A673 (cell line): ENCODE results near the gene FGF18. TPM values are rescaled to one million over a fixed set of nuclear protein-coding genes. Genes with fewer than 3 reads are reported as not detected.

Experiments
- BruUV-seq: library from RNA; stranded (reverse); fragments of 400-500 nt; replicated peaks from 2 replicates; lab custom pipeline; 2021; lab: Mats Ljungman, UMichigan
- CTCF ChIA-PET: fragments of 300-600 bp; sonication (Branson Sonifier 250); formaldehyde crosslinking; loops from one replicate; lab custom pipeline; 2022; ENCODE audit warnings: antibody characterized with exemption; lab: Charles Lee
- POLR2A ChIA-PET: fragments of 300-600 bp; sonication (Branson Sonifier 250); formaldehyde crosslinking; loops from one replicate; lab custom pipeline; 2022; ENCODE audit warnings: antibody characterized with exemption; ENCODE audit not compliant: low non-redundant PET; lab: Charles Lee
- DNase-seq: peaks from one replicate; pipeline ENCODE4 v3.0.0-alpha.2; 2015; ENCODE audit warnings: low spot score
- H3K27ac ChIP-seq: fragments of 200-600 bp; sonication (generic); 2 replicates; pipeline ENCODE4 v1.5.1; 2016; ENCODE audit warnings: mixed run types, low read depth, mild to moderate bottlenecking, mixed read lengths, antibody characterized with exemption, low read length; ENCODE audit not compliant: poor library complexity, severe bottlenecking
- H3K27me3 ChIP-seq: fragments of 200-600 bp; sonication (generic); replicated peaks from 2 replicates; pipeline ENCODE4 v1.6.1; 2017; ENCODE audit warnings: mixed run types, low read depth, mild to moderate bottlenecking, mixed read lengths, antibody characterized with exemption, low read length; ENCODE audit not compliant: insufficient read depth, poor library complexity
- H3K36me3 ChIP-seq: fragments of 200-600 bp; sonication (generic); 2 replicates; pipeline ENCODE4 v1.6.1; 2016; ENCODE audit warnings: mixed run types, mild to moderate bottlenecking, mixed read lengths, antibody characterized with exemption, low read length; ENCODE audit not compliant: insufficient read depth, poor library complexity, severe bottlenecking
- H3K4me1 ChIP-seq: fragments of 200-600 bp; sonication (generic); 2 replicates; pipeline ENCODE4 v1.6.1; 2017; ENCODE audit warnings: mixed run types, mild to moderate bottlenecking, mixed read lengths, antibody characterized with exemption, low read length; ENCODE audit not compliant: insufficient read depth, poor library complexity, severe bottlenecking
- H3K4me3 ChIP-seq: fragments of 200-600 bp; sonication (generic); 2 replicates; pipeline ENCODE4 v1.5.1; 2016; ENCODE audit warnings: low read depth, mixed run types, mild to moderate bottlenecking, mixed read lengths, low read length; ENCODE audit not compliant: poor library complexity, severe bottlenecking
- H3K9me3 ChIP-seq: fragments of 200-600 bp; sonication (generic); 2 replicates; pipeline ENCODE4 v1.6.1; 2016; ENCODE audit warnings: mixed run types, low read depth, mild to moderate bottlenecking, mixed read lengths, antibody characterized with exemption, low read length; ENCODE audit not compliant: poor library complexity, severe bottlenecking
- EZH2 ChIP-seq: fragments of 200-600 bp; sonication (generic); IDR thresholded peaks from 2 replicates; pipeline ENCODE4 v1.6.1; 2017; ENCODE audit warnings: borderline replicate concordance, low read depth, mild to moderate bottlenecking, mixed read lengths, antibody characterized with exemption, low read length; ENCODE audit not compliant: poor library complexity, severe bottlenecking
- intact Hi-C: fragments of 100-400 bp; cut with micrococcal nuclease; formaldehyde crosslinking; loops from one replicate; pipeline ENCODE4 v1.10.0; 2022; ENCODE audit not compliant: unreplicated experiment
- total RNA-seq: library from RNA; stranded (reverse); gene quantifications from 2 replicates; pipeline ENCODE4 v1.2.3, GENCODE V29; 2021
- TF ChIP-seq, protein P1 (sequence below): fragments of 300-800, 200-600 bp; sonication (generic); conservative IDR thresholded peaks from 2 replicates; pipeline ENCODE4 v1.5.1; 2017; ENCODE audit warnings: low read depth, mild to moderate bottlenecking, antibody characterized with exemption, low read length, moderate library complexity, mixed read lengths

FGF18 gene
- total RNA-seq, 1 experiment from 2014 or later = 1.3 TPM

DNA sequence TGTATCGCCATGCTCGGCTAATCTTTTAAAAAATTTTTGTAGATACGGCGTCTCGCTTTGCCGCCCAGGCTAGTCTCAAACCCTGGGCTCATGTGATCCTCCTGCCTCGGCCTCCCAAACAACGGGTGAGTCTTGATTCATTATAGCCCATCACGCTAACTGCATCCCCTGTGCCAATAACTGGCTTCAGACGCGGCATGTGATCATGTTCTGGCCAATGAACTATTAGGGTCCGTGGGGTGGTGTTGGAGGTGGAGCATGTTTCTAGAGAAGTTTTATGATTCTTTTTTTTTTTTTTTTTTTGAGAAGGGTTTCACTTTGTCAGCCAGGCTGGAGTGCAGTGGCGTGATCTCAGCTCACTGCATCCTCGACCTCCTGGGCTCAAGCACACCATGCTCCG, 51.0 kb downstream of the FGF18 start:
- DNase-seq = no peak
- TF ChIP-seq, protein P1, sequence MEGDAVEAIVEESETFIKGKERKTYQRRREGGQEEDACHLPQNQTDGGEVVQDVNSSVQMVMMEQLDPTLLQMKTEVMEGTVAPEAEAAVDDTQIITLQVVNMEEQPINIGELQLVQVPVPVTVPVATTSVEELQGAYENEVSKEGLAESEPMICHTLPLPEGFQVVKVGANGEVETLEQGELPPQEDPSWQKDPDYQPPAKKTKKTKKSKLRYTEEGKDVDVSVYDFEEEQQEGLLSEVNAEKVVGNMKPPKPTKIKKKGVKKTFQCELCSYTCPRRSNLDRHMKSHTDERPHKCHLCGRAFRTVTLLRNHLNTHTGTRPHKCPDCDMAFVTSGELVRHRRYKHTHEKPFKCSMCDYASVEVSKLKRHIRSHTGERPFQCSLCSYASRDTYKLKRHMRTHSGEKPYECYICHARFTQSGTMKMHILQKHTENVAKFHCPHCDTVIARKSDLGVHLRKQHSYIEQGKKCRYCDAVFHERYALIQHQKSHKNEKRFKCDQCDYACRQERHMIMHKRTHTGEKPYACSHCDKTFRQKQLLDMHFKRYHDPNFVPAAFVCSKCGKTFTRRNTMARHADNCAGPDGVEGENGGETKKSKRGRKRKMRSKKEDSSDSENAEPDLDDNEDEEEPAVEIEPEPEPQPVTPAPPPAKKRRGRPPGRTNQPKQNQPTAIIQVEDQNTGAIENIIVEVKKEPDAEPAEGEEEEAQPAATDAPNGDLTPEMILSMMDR = no peak
- no peak for TF ChIP-seq EZH2
- no peak overlapping the region for H3K4me3 ChIP-seq
- intact Hi-C loops = no loop called here
- H3K4me1 ChIP-seq = no peaks in the 10 kb centered on the region
- H3K9me3 ChIP-seq = no peaks in the 10 kb centered on the region
- ChIA-PET CTCF (no interaction called here), POLR2A (no interaction called here)
- H3K36me3 ChIP-seq = no peaks in the 10 kb centered on the region
- H3K27me3 ChIP-seq = no peaks in the 10 kb centered on the region
- BruUV-seq = no TSS peak
- no peak overlapping the region for H3K27ac ChIP-seq

DNA sequence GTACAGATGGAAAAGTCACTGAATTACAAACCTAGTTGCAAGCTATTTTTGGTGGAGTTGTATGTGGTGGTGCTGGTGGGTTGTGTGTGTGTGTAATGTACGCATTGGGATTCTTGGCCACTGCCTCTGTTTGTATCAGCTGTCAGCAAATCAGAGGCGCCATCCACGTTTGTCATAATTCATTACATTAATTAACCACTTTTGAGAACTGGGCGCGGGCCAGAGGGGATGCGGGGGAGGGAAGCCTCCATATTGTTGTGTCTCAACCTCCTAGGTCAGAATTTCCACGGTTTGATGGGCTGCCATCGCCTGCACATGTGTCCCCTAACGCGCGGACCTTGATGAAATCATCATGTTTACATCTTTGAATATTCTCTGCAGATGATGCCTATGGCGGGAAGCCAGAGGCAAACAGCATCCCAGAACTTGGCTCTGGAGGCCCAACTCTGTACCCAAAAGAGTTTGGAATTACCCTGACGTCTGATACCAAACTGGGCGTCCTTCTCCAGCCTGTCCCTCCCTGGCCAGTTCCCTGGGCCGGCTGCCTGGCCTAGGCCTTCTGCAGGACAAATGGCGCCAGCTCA, 54.9 kb downstream of the FGF18 start:
- POLR2A ChIA-PET = no interaction called here
- Histone ChIP-seq H3K4me3 (no peak overlapping the region), H3K4me1 (no peaks in the 10 kb centered on the region), H3K27ac (no peak overlapping the region), H3K27me3 (no peaks in the 10 kb centered on the region), H3K9me3 (no peaks in the 10 kb centered on the region), H3K36me3 (no peaks in the 10 kb centered on the region)
- intact Hi-C loops = no loop called here
- DNase-seq = no peak
- CTCF ChIA-PET = no interaction called here
- no peak for TF ChIP-seq EZH2
- TF ChIP-seq, protein P1 = no peak
- BruUV-seq = no TSS peak

DNA sequence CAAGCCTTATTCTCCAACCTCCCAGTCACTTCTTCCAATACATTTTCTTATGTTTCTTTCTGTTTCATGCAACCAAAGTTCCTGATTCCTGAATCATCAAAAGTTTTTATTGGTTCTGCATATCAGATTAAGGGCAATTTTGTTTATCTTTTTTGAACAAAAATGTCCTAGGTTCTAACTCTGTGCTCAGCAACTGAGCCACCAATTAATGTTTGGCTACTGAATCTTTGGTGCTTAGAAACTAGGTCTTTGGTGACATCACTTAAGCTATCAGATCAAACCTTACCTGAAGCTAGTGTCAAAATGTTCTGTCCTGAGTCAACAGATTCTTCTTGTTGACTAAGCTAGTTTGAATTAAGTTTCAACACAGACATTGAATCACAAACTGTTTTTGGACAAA, 56.1 kb downstream of the FGF18 start:
- intact Hi-C loops = no loop called here
- ChIA-PET POLR2A (no interaction called here), CTCF (no interaction called here)
- no peaks in the 10 kb centered on the region for H3K9me3 ChIP-seq
- BruUV-seq = no TSS peak
- H3K27me3 ChIP-seq = no peaks in the 10 kb centered on the region
- no peak overlapping the region for H3K4me3 ChIP-seq
- no peaks in the 10 kb centered on the region for H3K4me1 ChIP-seq
- DNase-seq = no peak
- no peaks in the 10 kb centered on the region for H3K36me3 ChIP-seq
- H3K27ac ChIP-seq = no peak overlapping the region
- TF ChIP-seq, protein P1 = no peak
- TF ChIP-seq EZH2 = no peak
